Measurements from ENCODE around the gene DOCK3.
A peak's percentile ranks its signal among the peaks of the same experiment; 100 is the strongest.
"Not testable (repeated sequence)": the region's sequence is repeated elsewhere in the genome, so short reads cannot be mapped to it uniquely, and the experiment has no call there.

The DOCK3 gene

DNA sequence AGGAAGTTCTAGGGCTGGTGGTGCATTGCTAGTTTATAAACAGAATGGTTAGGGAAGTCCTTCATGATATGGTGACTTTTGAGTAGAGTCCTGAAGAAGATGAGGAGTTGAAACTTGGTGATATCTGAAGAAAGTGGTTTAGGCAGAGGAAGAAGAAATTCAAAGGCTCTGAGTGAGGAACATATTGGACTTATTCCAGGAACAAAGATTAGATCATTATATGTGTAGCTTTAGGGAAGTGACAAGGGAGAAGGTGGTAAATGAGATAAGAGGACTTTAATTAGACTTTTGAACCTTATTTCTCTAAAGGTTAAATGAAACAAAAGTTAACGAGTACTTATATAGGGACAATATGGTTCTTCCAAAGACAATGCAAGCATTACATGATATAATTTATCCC lies 286.7 kb downstream of the DOCK3 start:
- no peak for DNase-seq (ENCODE audit: extremely low read depth in 1 of 2, low read depth in 1 of 2)

DNA sequence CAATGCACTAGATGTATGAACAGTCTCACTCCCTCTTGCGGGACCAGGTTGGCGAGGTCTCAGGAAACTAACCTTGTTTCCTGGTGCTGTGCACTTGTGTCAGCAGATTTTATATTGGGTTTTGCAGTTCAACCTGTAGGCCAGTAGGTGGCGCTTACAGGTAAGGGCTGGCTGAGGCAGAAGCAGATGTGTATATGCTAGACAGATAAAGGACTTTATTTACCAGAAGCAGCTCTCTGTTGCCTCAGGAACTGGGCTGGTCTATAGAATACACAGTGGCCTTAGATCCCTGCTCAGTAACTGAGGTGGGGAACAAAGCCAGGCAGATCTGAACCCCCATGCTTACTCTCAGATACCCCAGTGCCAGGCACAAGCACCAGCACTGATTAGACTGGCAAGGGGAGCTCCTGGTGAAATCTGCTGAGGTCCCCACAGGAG lies 296.8 kb downstream of the DOCK3 start:
- DNase-seq (ENCODE audit: extremely low read depth in 1 of 2, low read depth in 1 of 2), result peak in 1 of 2 donors; percentile 25

DNA sequence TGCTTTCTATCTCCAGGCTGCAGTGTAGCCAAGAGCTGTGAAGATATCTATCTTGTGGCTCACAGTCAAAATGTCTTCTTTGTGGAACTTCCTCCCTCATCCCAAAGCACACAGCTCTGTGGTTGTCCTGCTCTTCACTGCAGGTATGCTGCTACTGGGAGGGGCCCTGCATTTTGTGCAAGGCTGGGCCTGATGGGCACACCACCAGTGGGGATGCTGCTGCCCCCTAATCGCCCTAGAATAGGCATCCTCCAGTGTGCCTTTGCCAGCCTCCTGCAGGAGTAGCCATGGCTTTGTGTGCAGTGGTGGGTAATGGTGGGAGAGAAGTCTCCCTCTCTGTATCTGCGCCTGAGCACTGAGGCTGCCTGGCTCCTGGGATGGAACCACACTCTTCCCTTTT lies 297.3 kb downstream of the DOCK3 start:
- no peak for DNase-seq (ENCODE audit: extremely low read depth in 1 of 2, low read depth in 1 of 2)

DNA sequence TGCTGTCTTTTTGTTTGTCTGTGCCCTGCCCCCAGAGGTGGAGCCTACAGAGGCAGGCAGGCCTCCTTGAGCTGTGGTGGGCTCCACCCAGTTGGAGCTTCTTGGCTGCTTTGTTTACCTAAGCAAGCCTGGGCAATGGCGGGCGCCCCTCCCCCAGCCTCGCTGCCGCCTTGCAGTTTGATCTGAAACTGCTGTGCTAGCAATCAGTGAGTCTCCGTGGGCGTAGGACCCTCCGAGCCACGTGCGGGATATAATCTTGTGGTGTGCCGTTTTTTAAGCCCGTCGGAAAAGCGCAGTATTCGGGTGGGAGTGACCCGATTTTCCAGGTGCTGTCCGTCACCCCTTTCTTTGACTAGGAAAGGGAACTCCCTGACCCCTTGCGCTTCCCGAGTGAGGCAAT lies 303.9 kb downstream of the DOCK3 start:
- DNase-seq (ENCODE audit: extremely low read depth in 1 of 2, low read depth in 1 of 2), result not testable (repeated sequence)

DNA sequence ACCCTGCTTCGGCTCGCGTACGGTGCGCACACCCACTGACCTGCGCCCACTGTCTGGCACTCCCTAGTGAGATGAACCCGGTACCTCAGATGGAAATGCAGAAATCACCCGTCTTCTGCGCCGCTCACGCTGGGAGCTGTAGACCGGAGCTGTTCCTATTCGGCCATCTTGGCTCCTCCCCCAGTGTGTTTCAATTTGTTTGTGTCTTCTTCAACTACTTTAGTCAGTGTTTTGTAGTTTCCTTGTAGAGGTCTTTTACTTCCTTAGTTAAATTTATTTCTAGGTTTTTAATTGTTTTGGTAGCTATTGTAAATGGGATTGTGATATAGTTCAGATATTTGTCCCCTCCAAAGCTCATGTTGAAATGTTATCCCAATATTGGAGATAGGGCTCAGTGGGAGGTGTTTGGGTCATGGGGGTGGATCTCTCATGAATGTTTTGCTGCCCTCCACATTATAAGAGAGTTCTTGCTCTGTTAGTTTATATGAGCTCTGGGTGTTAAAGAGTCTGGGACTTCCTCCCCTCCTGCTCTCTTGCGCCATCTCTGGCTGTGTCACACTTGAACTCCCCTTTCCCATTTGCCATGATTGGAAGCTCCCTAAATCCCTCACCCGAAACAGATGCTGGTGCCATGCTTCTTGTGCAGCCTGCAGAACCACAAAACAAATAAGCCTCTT lies 304.4 kb downstream of the DOCK3 start:
- no peak for DNase-seq (ENCODE audit: extremely low read depth in 1 of 2, low read depth in 1 of 2)

DNA sequence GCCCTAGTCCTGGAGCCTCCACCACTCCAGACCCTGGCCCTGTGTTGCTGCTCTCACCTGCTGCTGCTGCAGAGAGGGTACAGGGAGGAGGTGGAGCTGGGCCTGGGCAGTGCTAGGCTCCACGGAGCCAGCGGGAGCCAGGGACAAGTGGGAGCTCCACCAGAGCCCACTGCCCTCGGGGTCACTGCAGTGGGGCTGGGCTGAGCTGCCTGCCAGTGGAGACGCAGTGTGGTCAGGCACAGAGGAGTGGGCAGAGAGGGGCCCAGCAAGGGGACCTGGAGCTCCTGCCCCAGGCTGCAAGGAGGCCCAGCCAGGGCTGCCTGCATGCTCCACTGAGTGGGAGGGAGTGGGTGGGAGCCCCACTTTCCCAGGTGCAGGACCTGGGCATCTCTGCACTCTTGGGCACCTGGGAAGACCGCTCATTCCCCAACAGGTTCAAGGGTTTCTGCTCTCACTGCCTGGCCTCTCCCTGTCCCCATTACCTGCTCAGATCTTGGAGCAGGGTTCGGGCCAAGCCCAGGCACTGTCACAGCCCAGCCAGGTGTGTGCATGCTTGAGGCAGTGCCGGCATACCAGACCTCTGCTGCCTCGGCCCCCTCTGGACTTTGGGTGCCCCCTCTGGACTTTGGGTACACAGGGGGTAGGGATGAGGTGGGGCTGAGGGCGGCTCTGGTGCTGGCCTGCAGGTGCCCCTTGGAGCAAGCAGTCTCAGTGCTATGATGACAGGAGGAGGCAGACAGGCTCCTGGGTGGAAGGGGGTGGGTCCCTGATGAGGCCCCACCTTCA lies 308.0 kb downstream of the DOCK3 start:
- no peak for DNase-seq (ENCODE audit: extremely low read depth in 1 of 2, low read depth in 1 of 2)

DNA sequence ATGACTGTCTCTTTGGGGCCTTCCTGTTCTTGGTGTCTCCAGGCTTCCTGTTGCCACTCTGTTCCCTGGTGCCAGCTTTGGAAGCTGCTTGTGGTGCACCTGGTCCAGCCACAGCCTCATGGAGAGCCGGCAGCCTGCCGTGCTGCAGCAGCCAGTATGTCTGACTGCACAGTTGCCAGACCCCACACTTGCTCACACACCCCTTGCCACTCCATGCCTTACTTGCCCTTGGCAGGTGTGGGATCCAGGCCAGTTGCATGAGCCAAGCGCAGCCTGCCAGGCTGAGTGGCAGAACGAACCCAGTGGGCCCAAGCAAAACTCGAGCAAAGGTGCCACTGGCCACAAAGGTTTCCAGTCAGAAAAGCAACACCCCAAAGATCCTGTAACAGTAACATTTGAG lies 309.2 kb downstream of the DOCK3 start:
- no peak for DNase-seq (ENCODE audit: extremely low read depth in 1 of 2, low read depth in 1 of 2)

DNA sequence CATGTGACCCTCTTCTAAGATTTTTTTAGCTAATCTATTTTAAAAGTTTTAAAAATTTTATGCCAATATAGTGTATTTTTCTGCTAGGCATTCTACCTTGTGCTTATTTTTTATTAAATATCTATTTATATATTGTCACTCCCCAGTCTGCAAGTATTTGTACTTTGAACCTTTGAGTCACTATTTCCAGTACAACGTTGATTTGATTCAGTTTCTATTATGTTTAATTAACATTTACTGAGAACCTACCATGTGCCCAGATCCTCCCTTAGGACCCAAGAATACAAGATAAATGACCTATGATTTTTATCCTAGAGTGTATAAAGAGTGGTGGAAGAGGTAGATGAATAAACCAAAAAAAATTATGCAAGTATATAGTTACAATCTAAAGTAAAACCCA lies 311.2 kb downstream of the DOCK3 start:
- no peak for DNase-seq (ENCODE audit: extremely low read depth in 1 of 2, low read depth in 1 of 2)

DNA sequence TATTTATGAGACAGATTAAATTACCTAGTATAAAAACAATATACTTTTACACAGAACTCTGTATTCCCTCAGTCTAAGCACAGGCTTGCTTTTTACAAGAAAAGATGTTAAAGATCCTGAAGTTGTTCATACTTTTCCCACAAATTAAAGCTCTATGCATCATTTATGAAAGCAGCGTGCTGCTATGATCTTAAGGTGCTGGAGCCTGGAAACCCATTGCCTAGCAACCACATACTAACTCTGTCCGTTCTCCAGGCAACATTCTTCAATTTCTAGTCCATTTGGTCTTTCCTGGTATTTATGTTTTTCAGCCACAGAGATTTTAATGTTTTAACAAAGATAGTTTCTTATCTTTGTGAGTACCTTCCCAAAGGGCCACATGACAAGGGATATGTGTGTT lies 312.0 kb downstream of the DOCK3 start:
- no peak for DNase-seq (ENCODE audit: extremely low read depth in 1 of 2, low read depth in 1 of 2)

DNA sequence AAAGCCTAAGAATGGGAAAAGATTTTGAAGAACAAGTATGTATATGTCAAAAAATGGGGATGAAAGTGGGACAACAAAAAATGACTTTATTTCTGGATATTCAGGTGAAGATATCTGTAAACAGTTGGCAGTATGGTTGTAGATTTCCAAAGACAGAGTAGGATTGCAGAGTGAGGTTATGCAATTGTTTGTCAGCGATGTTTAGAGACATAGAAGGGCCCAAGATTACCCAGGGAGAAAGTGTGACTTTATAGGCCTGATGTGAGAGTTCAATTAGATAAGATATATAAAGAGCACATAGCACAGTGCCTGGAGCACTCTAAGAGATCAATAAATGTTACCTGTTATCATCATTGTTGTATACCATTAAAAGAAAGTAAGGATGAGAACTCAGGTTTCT lies 319.8 kb downstream of the DOCK3 start:
- no peak for DNase-seq (ENCODE audit: extremely low read depth in 1 of 2, low read depth in 1 of 2)

DNA sequence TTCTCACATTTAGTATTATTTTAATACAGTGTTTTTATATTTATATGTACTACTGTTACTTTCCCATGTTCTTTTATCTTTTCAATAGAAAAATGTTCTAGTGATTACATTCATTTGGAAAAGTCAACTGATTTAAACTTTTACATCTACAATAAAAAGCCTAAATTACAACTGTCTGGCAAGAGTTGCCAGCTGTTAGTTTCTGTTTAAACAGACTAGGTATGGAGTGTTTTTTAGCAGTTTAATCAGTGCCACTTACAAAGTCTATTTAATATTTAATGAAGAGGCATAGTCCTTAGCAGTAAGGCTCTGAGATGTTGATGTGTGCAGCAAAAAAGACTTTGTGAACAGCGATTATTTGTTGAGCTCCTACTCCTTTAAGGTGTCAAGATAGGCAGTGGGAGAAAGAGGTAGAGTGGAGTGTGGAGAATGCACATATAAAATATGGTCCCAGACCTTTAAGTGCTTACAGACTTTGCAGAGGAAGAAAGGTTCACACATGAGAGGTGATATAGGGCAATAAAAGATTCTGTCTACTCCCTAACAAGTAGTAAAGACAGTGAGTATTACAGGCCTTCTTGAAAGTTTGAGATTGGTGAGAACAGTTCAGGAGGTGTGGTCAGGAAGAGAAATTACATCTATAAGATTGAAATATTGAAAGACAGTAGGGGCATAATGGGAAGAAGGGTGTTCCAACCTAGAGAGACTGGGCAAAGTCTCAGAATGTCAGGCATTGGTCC lies 320.5 kb downstream of the DOCK3 start:
- DNase-seq (ENCODE audit: extremely low read depth in 1 of 2, low read depth in 1 of 2), result no peak

DNA sequence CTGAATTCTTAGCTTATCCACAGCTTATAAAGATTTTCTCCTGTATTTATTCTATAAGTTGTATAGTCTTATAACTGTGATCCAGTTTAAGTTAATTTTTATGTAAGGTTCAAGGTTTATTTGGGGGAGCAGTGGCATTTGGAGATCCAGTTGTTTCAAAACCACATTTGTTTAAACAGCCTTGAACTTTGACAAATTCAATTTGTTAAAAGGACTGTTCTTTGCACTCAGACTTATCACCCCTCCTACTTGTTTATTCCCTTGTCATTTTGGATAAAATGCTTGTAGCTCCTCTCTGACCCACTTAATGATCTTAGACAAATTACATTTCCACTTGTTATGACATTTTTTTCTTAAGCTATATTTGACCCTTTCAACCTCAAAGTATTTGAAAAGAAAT lies 327.8 kb downstream of the DOCK3 start:
- DNase-seq (ENCODE audit: extremely low read depth in 1 of 2, low read depth in 1 of 2), result no peak

DNA sequence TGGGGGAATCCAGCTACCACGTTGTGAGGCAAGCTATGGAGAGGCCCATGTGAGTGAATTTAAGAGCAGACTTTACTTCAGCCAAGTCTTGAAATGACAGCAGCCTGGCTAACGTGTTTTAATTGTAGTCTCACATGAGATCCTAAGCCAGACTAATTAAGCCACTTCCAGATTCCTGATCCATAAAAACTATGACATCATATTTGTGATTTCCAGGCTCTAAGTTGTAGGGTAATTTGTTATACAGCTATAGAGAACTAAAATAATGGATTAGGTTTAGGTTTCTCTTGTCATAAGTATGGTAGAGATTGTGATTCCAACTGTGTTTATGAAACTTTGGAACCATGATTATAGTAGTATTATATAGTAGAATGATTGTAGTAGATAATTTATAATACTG lies 329.5 kb downstream of the DOCK3 start:
- no peak for DNase-seq (ENCODE audit: extremely low read depth in 1 of 2, low read depth in 1 of 2)

DNA sequence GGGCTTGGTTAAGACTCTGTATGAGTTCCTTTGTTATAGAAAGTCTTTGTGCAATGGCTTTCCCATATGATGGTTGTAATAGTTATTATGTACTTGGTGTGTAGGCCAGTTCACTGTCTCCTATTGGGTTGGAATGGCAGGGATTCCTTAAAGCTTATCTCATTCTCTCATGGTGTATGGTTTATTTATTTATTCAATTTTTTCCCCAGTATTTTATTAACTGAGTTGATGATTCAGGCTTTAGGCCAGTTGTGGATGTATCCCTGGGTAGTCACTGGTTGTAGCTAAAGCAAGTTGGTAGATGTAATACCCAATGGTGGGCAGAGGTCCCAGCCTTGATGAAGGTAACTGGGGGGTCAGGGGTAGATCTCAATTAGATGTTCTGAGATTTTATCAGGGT lies 349.4 kb downstream of the DOCK3 start:
- no peak for DNase-seq (ENCODE audit: extremely low read depth in 1 of 2, low read depth in 1 of 2)

DNA sequence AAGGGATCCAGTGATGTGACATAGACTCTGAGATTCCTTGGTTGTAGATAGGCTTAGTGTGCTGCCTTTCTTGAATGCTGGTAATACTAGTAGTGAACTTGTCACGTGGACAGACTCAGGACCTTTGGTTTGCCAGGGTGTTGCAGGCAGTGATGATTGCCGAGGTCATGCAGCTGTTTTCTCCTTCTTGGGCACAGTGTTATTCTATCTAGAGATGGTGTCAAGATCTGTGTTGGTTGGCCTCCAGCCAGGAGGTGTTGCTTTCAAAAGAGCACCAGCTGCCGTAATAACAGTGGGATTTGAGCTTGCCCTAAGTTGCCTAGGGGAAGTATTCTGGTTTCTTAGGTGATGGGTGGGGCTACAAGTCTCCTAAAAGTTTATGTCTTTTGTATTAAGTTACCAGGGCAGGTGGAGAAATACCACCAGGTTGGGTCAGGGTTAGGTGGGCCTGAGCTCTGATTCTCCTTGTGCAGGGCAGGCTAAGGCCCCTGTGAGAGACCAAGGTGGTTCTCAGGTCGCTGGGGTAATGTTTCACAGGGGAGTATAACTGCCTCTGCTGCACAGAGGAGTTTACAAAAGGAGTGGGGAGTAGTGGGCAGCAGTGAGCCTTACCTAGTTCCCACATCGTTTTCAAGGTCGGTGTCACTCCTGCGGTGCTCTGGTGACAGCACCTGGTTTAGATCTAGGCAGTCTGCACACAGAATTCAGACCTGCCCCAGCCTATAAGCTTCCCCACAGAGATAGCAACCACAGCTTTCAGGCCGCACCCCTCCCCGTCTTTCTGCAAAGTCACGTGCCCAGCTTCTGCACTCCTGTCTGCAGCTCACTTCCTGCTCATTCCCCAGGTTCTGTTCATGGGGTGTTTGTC lies 350.3 kb downstream of the DOCK3 start:
- DNase-seq (ENCODE audit: extremely low read depth in 1 of 2, low read depth in 1 of 2), result peak; percentile 39 to 41

DNA sequence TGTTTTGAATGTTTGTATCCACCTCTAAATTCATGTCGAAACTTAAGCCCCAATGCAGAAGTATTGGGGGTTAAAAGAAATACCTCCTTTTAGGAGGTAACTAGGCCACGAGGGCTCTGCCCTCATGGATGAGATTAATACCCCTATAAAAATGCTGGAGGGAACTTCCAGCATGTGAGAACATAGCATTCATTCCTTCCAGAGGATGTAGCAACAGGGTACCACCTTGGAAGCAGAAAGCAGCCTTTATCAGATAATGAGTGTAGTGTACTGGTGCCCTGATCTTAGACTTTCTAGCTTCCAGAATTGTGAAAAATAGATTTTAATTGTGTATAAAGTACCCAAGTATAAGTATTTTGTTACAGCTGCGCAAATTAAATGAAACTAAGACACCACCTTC lies 356.9 kb downstream of the DOCK3 start:
- DNase-seq (ENCODE audit: extremely low read depth in 1 of 2, low read depth in 1 of 2), result no peak

DNA sequence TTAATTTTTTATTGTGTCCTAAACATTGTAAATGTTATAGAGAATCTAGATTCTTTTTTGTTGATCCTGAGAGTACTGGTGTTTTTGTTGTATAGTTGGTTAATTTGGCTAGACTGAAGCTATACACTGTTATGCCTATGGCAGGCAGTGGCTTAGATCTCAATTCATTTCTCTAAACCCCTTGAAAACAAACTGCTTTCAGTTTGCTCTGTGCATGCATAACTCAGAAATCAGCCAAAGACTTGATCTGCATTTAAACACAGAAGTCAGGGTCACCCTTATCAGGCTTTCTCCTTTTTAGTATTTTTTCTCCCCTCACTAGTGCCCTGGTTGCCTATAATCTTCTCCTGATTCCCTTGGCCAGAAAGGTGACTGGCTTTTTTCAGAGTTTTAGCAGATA lies 360.9 kb downstream of the DOCK3 start:
- no peak for DNase-seq (ENCODE audit: extremely low read depth in 1 of 2, low read depth in 1 of 2)

DNA sequence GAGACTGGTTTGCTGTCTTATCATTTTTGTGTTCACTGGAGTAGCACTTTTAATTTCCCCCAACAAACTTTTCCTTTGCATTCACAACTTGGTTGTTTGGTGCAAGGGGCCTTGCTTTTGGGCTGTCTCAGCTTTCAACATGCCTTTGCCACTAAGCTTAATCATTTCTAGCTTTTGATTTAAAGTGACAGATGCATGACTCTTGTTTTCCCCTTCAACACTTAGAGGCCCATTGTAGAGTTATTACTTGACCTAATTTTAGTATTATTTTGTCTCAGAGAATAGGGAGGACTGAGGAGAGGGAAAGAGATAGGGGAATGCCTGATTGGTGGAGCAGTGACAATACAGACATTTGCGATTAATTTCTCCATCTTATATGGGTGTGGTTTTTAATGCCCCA lies 370.3 kb downstream of the DOCK3 start:
- no peak for DNase-seq (ENCODE audit: extremely low read depth in 1 of 2, low read depth in 1 of 2)

DNA sequence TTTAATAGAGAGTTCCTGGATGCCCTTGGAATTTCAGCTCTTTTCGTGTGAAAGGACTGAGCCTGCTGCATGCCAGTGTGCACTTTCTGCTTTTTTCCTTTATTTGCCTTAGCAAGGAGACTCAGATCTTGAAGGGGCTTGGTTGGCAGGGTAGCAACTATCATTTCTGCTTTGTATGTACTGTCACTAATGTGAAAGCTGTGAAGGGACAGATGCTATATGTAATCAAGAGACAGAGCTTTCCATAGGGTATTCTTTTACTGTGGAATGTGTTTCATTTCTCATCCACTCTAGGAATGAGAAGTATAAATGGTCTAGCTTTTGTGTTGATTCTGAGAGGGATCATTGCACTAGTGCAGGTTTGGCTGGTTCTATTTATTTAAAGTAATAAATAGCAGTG lies 377.8 kb downstream of the DOCK3 start:
- no peak for DNase-seq (ENCODE audit: extremely low read depth in 1 of 2, low read depth in 1 of 2)

DNA sequence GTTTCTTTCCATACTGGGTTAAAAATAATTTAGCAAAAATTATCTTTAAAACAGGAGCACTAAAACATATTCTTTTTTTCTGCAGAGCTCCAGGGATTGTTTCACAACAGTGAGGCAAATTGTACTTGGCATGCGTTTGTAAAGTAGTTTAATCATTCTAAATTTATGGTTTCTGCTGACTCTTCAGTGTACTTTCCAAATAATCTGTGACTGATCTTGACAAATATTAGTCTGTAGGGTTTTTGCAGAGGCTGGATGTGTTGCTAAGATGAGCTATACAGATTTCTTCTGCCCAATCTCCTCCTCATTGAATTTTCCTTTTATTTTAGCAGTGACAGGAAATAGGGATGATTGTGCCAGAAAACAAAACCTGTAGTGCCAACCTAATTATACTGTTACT lies 382.4 kb downstream of the DOCK3 start:
- DNase-seq (ENCODE audit: extremely low read depth in 1 of 2, low read depth in 1 of 2), result no peak

DNA sequence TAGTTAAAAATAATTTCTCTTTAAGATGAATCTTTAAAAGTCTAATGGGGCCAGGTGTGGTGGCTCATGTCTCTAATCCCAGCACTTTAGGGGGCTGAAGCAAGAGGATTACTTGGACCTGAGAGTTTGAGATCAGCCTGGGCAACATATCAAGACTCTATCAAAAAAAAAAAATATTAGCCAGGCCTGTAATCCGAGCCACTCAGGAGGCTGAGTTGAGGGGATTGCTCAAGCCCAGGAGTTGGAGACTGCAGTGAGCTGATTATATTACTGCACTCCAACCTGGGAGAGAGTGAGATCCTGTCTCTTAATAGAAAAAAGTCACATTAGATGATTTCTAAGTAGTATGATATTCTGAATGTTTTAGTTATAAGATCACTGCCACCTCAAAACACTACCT lies 388.3 kb downstream of the DOCK3 start:
- DNase-seq (ENCODE audit: extremely low read depth in 1 of 2, low read depth in 1 of 2), result no peak
